ENCODE data around the gene PDP2.

PDP2 gene

GRCh38 chr16:66885491-66885890 is 5.2 kb downstream of the PDP2 start:
- H3K4me1 ChIP-seq (ENCODE audit: control insufficient read depth, insufficient read depth, low read length), result peaks cover 4% of the 10 kb centered on the region
- H3K27me3 ChIP-seq (ENCODE audit: control insufficient read depth, insufficient read depth, low read length, poor library complexity, severe bottlenecking), result peaks cover 10% of the 10 kb centered on the region
- H3K9me3 ChIP-seq (ENCODE audit: control insufficient read depth, low read length), result no peaks in the 10 kb centered on the region
- peaks cover 17% of the 10 kb centered on the region for H3K36me3 ChIP-seq (ENCODE audit: control insufficient read depth, insufficient read depth, low read length)
- WGBS, 2 experiments, result 95 to 97% methylated on average over 12 of the region's 12 CpGs
- no peak overlapping the region for H3K27ac ChIP-seq (ENCODE audit: insufficient read depth, low read depth, low read length, poor library complexity, severe bottlenecking)
- no peak overlapping the region for H3K4me3 ChIP-seq (ENCODE audit: insufficient read depth, low read depth, low read length)

- peaks cover 17% of the 10 kb centered on the region for H3K36me3 ChIP-seq (ENCODE audit: control insufficient read depth, insufficient read depth, low read length)
- WGBS, 2 experiments, result 89 to 97% methylated on average over 2 of the region's 2 CpGs
- peaks cover 3% of the 10 kb centered on the region for H3K27me3 ChIP-seq (ENCODE audit: control insufficient read depth, insufficient read depth, low read length, poor library complexity, severe bottlenecking)
- no peak overlapping the region for H3K27ac ChIP-seq (ENCODE audit: insufficient read depth, low read depth, low read length, poor library complexity, severe bottlenecking)
- H3K9me3 ChIP-seq (ENCODE audit: control insufficient read depth, low read length), result no peaks in the 10 kb centered on the region
- no peak overlapping the region for H3K4me3 ChIP-seq (ENCODE audit: insufficient read depth, low read depth, low read length)
- H3K4me1 ChIP-seq (ENCODE audit: control insufficient read depth, insufficient read depth, low read length), result peaks cover 4% of the 10 kb centered on the region
Measured at GRCh38 chr16:66886321-66886720, 6.0 kb downstream of the PDP2 start.

GRCh38 chr16:66886914-66887313 is 6.6 kb downstream of the PDP2 start:
- Histone ChIP-seq H3K36me3 (ENCODE audit: control insufficient read depth, insufficient read depth, low read length) (peaks cover 17% of the 10 kb centered on the region), H3K9me3 (ENCODE audit: control insufficient read depth, low read length) (no peaks in the 10 kb centered on the region), H3K27ac (ENCODE audit: insufficient read depth, low read depth, low read length, poor library complexity, severe bottlenecking) (no peak overlapping the region), H3K4me3 (ENCODE audit: insufficient read depth, low read depth, low read length) (no peak overlapping the region), H3K27me3 (ENCODE audit: control insufficient read depth, insufficient read depth, low read length, poor library complexity, severe bottlenecking) (no peaks in the 10 kb centered on the region), H3K4me1 (ENCODE audit: control insufficient read depth, insufficient read depth, low read length) (no peaks in the 10 kb centered on the region)
- 94 to 98% methylated on average over 3 of the region's 3 CpGs for WGBS, 2 experiments

- Histone ChIP-seq H3K27ac (ENCODE audit: insufficient read depth, low read depth, low read length, poor library complexity, severe bottlenecking) (no peak overlapping the region), H3K4me3 (ENCODE audit: insufficient read depth, low read depth, low read length) (no peak overlapping the region), H3K4me1 (ENCODE audit: control insufficient read depth, insufficient read depth, low read length) (no peaks in the 10 kb centered on the region), H3K9me3 (ENCODE audit: control insufficient read depth, low read length) (no peaks in the 10 kb centered on the region), H3K36me3 (ENCODE audit: control insufficient read depth, insufficient read depth, low read length) (peaks cover 17% of the 10 kb centered on the region), H3K27me3 (ENCODE audit: control insufficient read depth, insufficient read depth, low read length, poor library complexity, severe bottlenecking) (no peaks in the 10 kb centered on the region)
- 89 to 94% methylated on average over 6 of the region's 6 CpGs for WGBS, 2 experiments
Measured at GRCh38 chr16:66888647-66889615, 8.6 kb downstream of the PDP2 start.

GRCh38 chr16:66889622-66890021 is 9.3 kb downstream of the PDP2 start:
- no peaks in the 10 kb centered on the region for H3K27me3 ChIP-seq (ENCODE audit: control insufficient read depth, insufficient read depth, low read length, poor library complexity, severe bottlenecking)
- peaks cover 14% of the 10 kb centered on the region for H3K36me3 ChIP-seq (ENCODE audit: control insufficient read depth, insufficient read depth, low read length)
- H3K9me3 ChIP-seq (ENCODE audit: control insufficient read depth, low read length), result no peaks in the 10 kb centered on the region
- no peak overlapping the region for H3K4me3 ChIP-seq (ENCODE audit: insufficient read depth, low read depth, low read length)
- H3K4me1 ChIP-seq (ENCODE audit: control insufficient read depth, insufficient read depth, low read length), result no peaks in the 10 kb centered on the region
- no peak overlapping the region for H3K27ac ChIP-seq (ENCODE audit: insufficient read depth, low read depth, low read length, poor library complexity, severe bottlenecking)
- 88 to 95% methylated on average over 4 of the region's 4 CpGs for WGBS, 2 experiments

GRCh38 chr16:66890799-66891198 is 10.5 kb downstream of the PDP2 start:
- Histone ChIP-seq H3K9me3 (ENCODE audit: control insufficient read depth, low read length) (no peaks in the 10 kb centered on the region), H3K4me1 (ENCODE audit: control insufficient read depth, insufficient read depth, low read length) (no peaks in the 10 kb centered on the region), H3K4me3 (ENCODE audit: insufficient read depth, low read depth, low read length) (no peak overlapping the region), H3K27me3 (ENCODE audit: control insufficient read depth, insufficient read depth, low read length, poor library complexity, severe bottlenecking) (no peaks in the 10 kb centered on the region), H3K36me3 (ENCODE audit: control insufficient read depth, insufficient read depth, low read length) (peaks cover 7% of the 10 kb centered on the region), H3K27ac (ENCODE audit: insufficient read depth, low read depth, low read length, poor library complexity, severe bottlenecking) (no peak overlapping the region)
- 79 to 98% methylated on average over 1 to 2 of the region's 2 CpGs for WGBS, 2 experiments

GRCh38 chr16:66891360-66891759 is 11.0 kb downstream of the PDP2 start:
- H3K4me1 ChIP-seq (ENCODE audit: control insufficient read depth, insufficient read depth, low read length), result no peaks in the 10 kb centered on the region
- H3K27me3 ChIP-seq (ENCODE audit: control insufficient read depth, insufficient read depth, low read length, poor library complexity, severe bottlenecking), result no peaks in the 10 kb centered on the region
- H3K9me3 ChIP-seq (ENCODE audit: control insufficient read depth, low read length), result no peaks in the 10 kb centered on the region
- no peak overlapping the region for H3K27ac ChIP-seq (ENCODE audit: insufficient read depth, low read depth, low read length, poor library complexity, severe bottlenecking)
- H3K36me3 ChIP-seq (ENCODE audit: control insufficient read depth, insufficient read depth, low read length), result peaks cover 7% of the 10 kb centered on the region
- 93% methylated on average over 4 of the region's 4 CpGs for WGBS, 2 experiments
- no peak overlapping the region for H3K4me3 ChIP-seq (ENCODE audit: insufficient read depth, low read depth, low read length)

GRCh38 chr16:66891797-66892196 is 11.5 kb downstream of the PDP2 start:
- no peaks in the 10 kb centered on the region for H3K27me3 ChIP-seq (ENCODE audit: control insufficient read depth, insufficient read depth, low read length, poor library complexity, severe bottlenecking)
- peaks cover 3% of the 10 kb centered on the region for H3K36me3 ChIP-seq (ENCODE audit: control insufficient read depth, insufficient read depth, low read length)
- H3K27ac ChIP-seq (ENCODE audit: insufficient read depth, low read depth, low read length, poor library complexity, severe bottlenecking), result no peak overlapping the region
- H3K4me3 ChIP-seq (ENCODE audit: insufficient read depth, low read depth, low read length), result no peak overlapping the region
- H3K9me3 ChIP-seq (ENCODE audit: control insufficient read depth, low read length), result no peaks in the 10 kb centered on the region
- H3K4me1 ChIP-seq (ENCODE audit: control insufficient read depth, insufficient read depth, low read length), result no peaks in the 10 kb centered on the region
- WGBS, 2 experiments, result 75 to 87% methylated on average over 5 of the region's 6 CpGs

- no peak overlapping the region for H3K4me3 ChIP-seq (ENCODE audit: insufficient read depth, low read depth, low read length)
- H3K27ac ChIP-seq (ENCODE audit: insufficient read depth, low read depth, low read length, poor library complexity, severe bottlenecking), result no peak overlapping the region
- no peaks in the 10 kb centered on the region for H3K9me3 ChIP-seq (ENCODE audit: control insufficient read depth, low read length)
- WGBS, 2 experiments, result 84 to 89% methylated on average over 2 of the region's 2 CpGs
- no peaks in the 10 kb centered on the region for H3K27me3 ChIP-seq (ENCODE audit: control insufficient read depth, insufficient read depth, low read length, poor library complexity, severe bottlenecking)
- H3K4me1 ChIP-seq (ENCODE audit: control insufficient read depth, insufficient read depth, low read length), result no peaks in the 10 kb centered on the region
- H3K36me3 ChIP-seq (ENCODE audit: control insufficient read depth, insufficient read depth, low read length), result no peaks in the 10 kb centered on the region
Measured at GRCh38 chr16:66894055-66894454, 13.7 kb downstream of the PDP2 start.

- Histone ChIP-seq H3K9me3 (ENCODE audit: control insufficient read depth, low read length) (no peaks in the 10 kb centered on the region), H3K4me1 (ENCODE audit: control insufficient read depth, insufficient read depth, low read length) (no peaks in the 10 kb centered on the region), H3K27me3 (ENCODE audit: control insufficient read depth, insufficient read depth, low read length, poor library complexity, severe bottlenecking) (no peaks in the 10 kb centered on the region), H3K4me3 (ENCODE audit: insufficient read depth, low read depth, low read length) (no peak overlapping the region), H3K27ac (ENCODE audit: insufficient read depth, low read depth, low read length, poor library complexity, severe bottlenecking) (no peak overlapping the region), H3K36me3 (ENCODE audit: control insufficient read depth, insufficient read depth, low read length) (no peaks in the 10 kb centered on the region)
- 64 to 65% methylated on average over 11 of the region's 11 CpGs for WGBS, 2 experiments
Measured at GRCh38 chr16:66894948-66895688, 14.8 kb downstream of the PDP2 start.
